GM12878 (cell line): ENCODE measurements around the gene NDUFB1.

ENCODE experiments used
- BCLAF1 ChIP-seq: fragments of 450-650 bp; IDR thresholded peaks from 2 replicates; pipeline ENCODE4 v1.6.1; 2017; ENCODE audit warnings: antibody characterized with exemption, mild to moderate bottlenecking, moderate library complexity
- BHLHE40 ChIP-seq, 2 experiments: fragments of 450-650 bp in 1 of 2; IDR thresholded peaks; 2 replicates each; pipeline ENCODE4 v1.6.1; 2011 to 2017; ENCODE audit warnings: low read depth in 2 of 2, borderline replicate concordance in 1 of 2, improper control_type of control experiment in 1 of 2, low read length in 1 of 2, mild to moderate bottlenecking in 1 of 2
- CTCF ChIP-seq, 3 experiments: IDR thresholded peaks in 2 of 3; conservative IDR thresholded peaks in 1 of 3; 2 replicates each; pipeline ENCODE4 v1.5.1; 2011; ENCODE audit warnings: low read depth in 3 of 3, low read length in 3 of 3, mild to moderate bottlenecking in 3 of 3, control low read depth in 2 of 3, moderate library complexity in 2 of 3, inconsistent platforms in 1 of 3, mixed read lengths in 1 of 3; ENCODE audit not compliant: control insufficient read depth in 2 of 3, insufficient read depth in 1 of 3; ENCODE audit errors: extremely low read depth in 1 of 3
- ESRRA ChIP-seq: IDR thresholded peaks from 2 replicates; pipeline ENCODE4 v1.6.1; 2012; ENCODE audit warnings: mild to moderate bottlenecking, low read length, improper control_type of control experiment
- EZH2 ChIP-seq: IDR thresholded peaks from 2 replicates; pipeline ENCODE4 v1.6.1; 2012; ENCODE audit warnings: low read depth, mild to moderate bottlenecking, control low read depth, inconsistent platforms, low read length, borderline replicate concordance; ENCODE audit not compliant: control insufficient read depth
- HDAC6 ChIP-seq: fragments of 200-600 bp; sonication (generic); IDR thresholded peaks from one replicate; pipeline ENCODE4 v1.8.0; 2017; ENCODE audit warnings: antibody characterized with exemption; ENCODE audit not compliant: unreplicated experiment
- POLR2A ChIP-seq: IDR thresholded peaks from 2 replicates; pipeline ENCODE4 v1.6.1; 2011; ENCODE audit warnings: low read depth, mild to moderate bottlenecking, low read length
- SREBF2 ChIP-seq: IDR thresholded peaks from 2 replicates; pipeline ENCODE4 v1.6.1; 2012; ENCODE audit warnings: mild to moderate bottlenecking, low read length

- TF ChIP-seq ESRRA (no peak), CTCF (IDR thresholded peaks at IDR 0.05 in 2 of 3, conservative IDR thresholded peaks at IDR 0.05 in 1 of 3; ENCODE audit: control insufficient read depth in 2 of 3, extremely low read depth in 1 of 3, insufficient read depth in 1 of 3, low read depth in 3 of 3, low read length in 3 of 3) (no peak), SREBF2 (no peak), BHLHE40 (IDR thresholded peaks at IDR 0.05; ENCODE audit: borderline replicate concordance in 1 of 2, low read depth in 2 of 2, low read length in 1 of 2) (no peak), EZH2 (no peak), HDAC6 (no peak), POLR2A (no peak), BCLAF1 (no peak)
Measured at GRCh38 chr14:92099802-92100201, 21.7 kb downstream of the NDUFB1 start.
